Hematopoietic multipotent progenitor cell treated with erythropoietin and hydrocortisone succinate and interleukin-3 and kit ligand, for 4 days (in vitro differentiated cells): Measurements from ENCODE around the gene RETREG1.
"Not testable (repeated sequence)": the region's sequence is repeated elsewhere in the genome, so short reads cannot be mapped to it uniquely, and the experiment has no call there.

Experiments
- DNase-seq: peaks from one replicate; pipeline ENCODE4 v3.0.0-alpha.2; 2015

The RETREG1 gene

DNA sequence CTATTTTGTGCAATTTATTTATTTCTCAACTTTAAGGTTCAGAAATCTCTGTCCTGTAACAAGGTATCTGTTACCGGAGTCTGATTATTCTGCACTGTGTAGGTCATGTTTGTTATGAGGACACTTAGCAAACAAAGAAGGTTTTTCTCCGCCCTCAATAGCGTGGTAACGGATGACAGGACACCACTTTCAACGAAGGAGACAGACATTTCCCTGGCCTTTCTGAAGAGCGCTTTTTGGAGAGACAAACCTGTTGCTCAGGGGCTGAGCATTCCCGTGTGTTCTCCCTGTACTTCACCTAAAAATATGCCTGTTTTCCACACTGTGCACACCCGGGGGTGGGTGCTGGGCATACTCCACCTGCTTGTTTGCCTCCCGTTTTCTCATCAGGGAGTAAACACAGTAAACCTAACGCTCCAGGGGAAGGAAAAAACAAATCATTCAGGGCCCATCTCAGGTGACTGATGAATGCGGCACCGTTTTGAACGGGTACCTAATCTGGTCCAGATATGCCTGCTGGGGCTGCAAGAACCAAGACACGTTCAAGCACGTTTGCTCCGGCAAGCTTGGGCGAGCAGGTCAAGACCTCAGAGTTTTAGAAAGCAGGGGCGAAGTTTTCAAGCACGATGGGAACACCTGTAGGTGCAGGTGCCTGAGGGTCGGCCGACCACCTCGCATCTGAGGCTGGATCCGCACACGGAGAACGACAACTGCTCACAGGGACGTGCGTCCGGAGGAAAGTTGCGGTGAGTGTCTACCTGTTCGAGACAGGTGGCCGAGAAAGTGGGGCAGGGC lies 859 bp downstream of the RETREG1 start:
- DNase-seq = no peak

DNA sequence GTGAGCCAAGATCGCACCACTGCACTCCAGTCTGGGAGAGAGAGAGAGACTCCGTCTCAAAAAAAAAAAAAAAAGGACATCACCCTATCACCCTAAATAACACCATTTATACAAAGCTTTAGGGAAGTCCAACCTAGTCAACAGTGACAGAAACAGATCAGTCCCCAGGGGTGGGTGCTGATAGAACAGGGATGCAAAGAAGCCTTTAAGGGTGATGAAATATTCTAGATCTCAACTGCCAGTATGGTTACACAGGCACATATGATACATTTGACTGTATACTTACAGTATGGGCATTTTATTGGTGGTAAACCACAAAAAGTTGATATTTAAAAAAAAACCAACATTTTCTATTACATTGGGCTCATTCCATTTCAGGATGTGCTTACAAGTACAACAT lies 4.8 kb downstream of the RETREG1 start:
- DNase-seq = peak; percentile 51

DNA sequence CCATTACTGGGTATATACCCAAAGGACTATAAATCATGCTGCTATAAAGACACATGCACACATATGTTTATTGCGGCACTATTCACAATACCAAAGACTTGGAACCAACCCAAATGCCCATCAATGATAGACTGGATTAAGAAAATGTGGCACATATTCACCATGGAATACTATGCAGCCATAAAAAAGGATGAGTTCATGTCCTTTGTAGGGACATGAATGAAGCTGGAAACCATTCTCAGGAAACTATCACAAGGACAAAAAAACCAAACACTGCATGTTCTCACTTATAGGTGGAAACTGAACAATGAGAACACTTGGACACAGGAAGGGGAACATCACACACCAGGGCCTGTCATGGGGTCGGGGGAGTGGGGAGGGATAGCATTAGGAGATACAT lies 5.9 kb downstream of the RETREG1 start:
- DNase-seq = not testable (repeated sequence)

DNA sequence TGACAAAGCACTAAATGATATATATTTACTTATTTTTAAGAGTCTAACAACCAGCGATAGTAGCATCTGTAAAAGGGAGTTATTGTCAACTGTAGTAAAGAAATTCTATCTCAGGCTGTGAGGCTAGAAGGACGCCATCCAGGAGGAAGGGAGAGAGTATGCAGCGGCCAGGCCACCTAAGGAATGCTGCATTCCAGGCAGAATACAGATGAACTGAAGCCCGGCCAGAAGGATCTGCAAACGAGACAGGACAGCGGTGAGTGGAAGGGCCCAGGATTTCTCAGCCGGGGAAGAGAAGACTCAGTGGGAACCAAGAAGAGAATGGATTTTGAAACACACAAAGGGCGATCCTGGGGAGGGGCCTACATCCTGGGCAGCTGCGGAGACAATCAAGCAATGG lies 7.4 kb downstream of the RETREG1 start:
- DNase-seq = no peak

GRCh38 chr5:16606628-16607027 lies 10.2 kb downstream of the RETREG1 start:
- no peak for DNase-seq

DNA sequence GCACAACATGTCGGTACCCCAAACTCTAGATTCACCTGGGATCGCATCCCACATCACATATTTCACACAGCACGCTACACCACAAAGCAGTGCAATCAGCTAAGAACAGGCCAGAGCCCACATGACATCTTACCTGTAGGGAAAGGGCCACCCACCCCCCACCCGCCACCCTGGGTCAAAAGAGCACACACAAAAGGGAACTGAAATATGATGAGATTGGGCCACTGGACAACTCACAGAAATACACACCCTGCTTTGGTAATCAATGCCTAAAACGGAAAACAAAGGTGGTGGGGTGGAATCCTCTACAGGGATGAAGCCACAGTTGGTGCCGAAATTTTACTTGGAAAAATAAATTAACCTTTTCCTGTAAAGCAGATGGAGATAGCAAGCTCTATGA lies 13.1 kb downstream of the RETREG1 start:
- DNase-seq = no peak

- DNase-seq = no peak
These were observed 13.5 kb downstream of the RETREG1 start for GRCh38 chr5:16603295-16603694.

- no peak for DNase-seq
These were observed 14.6 kb downstream of the RETREG1 start for GRCh38 chr5:16602182-16602581.

DNA sequence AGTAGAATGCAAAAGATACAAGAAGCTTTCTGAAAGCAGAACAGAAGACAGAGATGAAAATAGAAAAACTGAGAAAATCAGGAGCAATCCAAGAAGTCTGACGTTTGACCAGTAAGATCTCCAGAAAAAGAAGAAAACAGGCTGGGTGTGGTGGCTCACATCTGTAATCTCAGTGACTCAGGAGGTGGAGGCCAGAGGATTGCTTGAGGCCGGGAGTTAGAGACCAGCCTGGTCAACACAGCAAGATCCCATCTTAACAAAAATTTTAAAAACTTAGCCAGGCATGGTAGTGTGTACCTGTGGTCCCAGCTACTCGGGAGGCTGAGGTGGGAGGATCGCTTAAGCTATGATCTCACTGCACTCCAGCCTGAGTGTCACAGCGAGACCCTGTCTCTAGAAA lies 15.9 kb downstream of the RETREG1 start:
- DNase-seq = peak; percentile 11

- DNase-seq = peak; percentile 37
These were observed 16.4 kb downstream of the RETREG1 start for GRCh38 chr5:16600397-16600796.

GRCh38 chr5:16597946-16598694 lies 18.7 kb downstream of the RETREG1 start:
- no peak for DNase-seq

- DNase-seq = no peak
These were observed 20.2 kb downstream of the RETREG1 start for GRCh38 chr5:16596581-16596940.

- DNase-seq = no peak
These were observed 20.8 kb downstream of the RETREG1 start for GRCh38 chr5:16595881-16596580.

DNA sequence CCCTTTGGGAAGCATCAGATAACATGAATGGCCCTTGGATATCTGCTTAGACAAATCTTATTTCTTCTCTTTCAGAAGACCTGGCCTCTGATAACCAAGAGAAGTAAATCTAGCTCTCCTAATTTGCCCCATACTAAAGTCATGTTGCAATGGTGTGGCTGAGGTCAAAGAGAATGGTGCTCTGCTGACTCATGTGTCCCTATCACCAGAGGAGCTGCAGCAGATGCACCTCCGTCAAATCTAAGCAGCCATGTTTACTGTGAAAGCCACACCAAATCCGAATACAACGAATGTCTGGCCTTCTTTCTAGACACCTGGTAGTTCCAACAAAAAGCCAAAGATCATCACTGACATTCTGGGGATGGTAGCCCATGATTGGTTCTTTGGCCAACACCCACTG lies 23.2 kb downstream of the RETREG1 start:
- DNase-seq = peak; percentile 18

GRCh38 chr5:16593013-16593412 lies 23.8 kb downstream of the RETREG1 start:
- DNase-seq = no peak

DNA sequence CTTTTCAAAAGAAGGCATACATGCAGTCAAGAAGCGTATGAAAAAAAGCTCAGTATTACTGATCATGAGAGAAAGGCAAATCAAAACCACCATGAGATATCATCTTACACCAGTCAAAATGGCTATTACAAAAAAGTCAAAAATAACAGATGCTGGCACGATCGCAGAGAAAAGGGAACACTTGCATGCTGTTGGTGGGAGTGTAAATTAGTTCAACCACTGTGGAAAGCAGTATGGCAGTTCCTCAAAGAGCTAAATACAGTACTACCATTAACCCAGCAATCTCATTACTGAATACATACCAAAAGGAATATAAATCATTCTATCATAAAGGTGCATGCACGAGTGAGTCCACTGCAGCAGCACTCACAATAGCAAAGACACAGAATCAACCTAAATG lies 24.5 kb downstream of the RETREG1 start:
- no peak for DNase-seq

DNA sequence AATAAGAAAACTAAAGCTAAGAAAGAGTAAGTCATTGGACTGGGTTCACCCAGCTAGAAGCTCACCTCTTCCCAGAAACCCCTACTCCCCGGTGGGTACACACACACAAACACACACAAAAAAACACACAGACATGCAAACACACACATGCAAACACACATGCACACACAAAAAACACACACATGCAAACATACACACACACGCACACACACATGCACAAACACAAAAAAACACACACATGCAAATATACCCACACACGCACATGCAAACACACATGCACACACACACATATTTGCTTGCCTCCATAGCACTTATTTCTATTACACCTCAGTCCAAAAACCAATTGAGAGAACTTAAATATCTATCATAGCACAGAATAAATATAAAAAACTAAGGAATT lies 26.1 kb downstream of the RETREG1 start:
- DNase-seq = no peak

- DNase-seq = no peak
These were observed 27.1 kb downstream of the RETREG1 start for GRCh38 chr5:16589658-16590057.

DNA sequence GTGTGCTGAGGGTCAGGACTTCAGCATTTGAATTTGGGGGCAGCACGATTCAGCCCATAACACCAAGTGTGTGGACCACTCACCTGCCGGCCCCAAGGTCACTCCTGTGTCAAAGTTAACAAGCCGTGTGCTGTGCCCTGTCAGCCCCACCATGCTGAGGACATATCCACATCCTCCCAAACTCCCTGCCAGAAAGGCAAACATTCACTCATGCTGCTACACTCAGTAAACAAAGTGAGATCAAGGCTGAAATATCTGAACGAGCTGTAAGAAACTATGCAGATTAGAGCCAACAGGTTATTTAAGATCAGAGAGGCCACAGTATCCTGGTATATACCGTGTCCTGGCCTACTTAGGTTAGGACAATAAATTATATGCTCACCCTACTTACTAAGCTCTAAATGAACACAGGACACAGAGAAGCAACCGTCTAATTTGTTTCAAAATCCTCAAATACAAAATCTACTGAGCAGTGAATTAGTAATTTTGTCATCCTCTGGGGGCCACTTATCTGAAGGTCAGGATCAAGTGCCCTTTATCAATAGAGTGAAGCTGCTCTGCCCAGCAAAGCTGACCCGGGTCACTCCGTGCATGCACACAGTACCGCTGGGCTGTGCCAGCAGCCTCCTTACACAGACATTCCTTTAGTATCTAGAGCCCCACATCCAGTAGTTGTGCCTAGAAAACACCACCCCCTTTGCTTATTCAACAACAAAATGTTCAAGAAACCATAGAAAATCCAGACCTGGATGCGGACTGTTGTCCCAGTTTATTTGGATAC lies 28.2 kb downstream of the RETREG1 start:
- DNase-seq = no peak

DNA sequence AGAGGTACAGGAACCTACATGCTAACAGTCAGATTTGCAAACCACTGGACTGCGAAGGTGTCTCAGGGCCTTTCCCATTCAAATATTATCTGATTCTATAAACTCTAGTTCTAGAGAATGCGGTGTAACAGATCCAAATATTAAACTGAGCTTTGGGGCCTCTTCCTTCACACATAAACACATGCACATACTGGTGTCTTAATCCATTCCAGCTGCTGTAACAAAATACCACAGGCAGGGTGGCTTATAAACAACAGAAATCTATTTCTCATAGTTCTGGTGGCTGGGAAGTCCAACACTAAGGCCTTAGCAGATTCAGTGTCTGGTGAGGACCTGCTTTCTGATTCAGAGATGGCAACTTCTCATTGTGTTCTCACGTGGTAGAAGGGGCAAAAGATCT lies 30.2 kb downstream of the RETREG1 start:
- DNase-seq = no peak

DNA sequence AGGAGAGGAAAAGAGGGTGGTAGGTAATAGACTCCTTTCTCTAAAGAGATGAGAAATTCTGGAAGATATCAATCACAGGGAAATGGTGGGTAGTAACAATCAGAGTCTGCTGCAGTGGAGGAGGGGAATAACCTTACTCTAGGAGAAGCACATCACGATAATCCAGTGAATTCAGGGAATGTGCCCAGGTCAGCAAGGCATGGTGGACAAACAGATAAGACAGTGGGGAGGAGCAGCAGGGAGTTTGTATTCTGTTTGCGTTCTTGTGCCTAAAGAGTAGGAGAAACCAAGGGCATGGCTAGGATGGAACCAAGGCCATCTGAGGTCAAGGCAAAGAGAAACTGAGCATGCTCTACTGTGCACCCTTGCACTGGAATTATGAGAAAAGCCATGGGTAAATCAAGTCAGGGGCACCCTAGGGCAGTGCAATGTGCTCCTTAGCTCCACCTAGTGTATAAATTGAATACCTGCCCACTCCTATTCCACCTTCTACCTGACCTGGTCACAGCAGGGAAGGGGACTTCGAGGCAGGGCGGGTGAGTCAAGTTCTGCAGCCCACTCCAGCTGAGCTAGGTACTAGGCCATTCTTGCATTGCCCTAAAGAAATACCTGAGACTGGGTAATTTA lies 31.6 kb downstream of the RETREG1 start:
- peak; percentile 8 for DNase-seq

DNA sequence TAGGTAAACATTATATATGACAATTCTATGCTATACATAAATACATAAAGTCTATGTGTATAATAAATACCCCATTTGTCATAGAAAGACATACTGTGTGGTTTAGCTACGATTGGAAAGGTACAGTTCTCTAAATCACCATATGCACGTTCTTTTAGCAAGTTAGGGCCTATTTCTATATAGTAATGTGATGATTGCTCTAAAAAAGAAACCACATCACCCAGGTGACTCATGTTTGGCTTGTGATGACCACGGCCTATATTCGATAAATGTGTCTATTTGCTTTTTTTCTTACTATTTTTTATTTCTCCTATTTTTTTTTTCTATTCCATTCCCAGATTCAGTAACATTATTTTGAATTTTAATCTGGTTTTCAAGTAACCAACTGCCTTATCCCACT lies 34.7 kb downstream of the RETREG1 start:
- DNase-seq = no peak

GRCh38 chr5:16580382-16580781 lies 36.4 kb downstream of the RETREG1 start:
- DNase-seq = no peak
